HAP-1 (cell line): ENCODE measurements around the gene PGD.

Experiments
- DNase-seq, 2 experiments: peaks; one replicate each; pipeline ENCODE4 v3.0.0-alpha.2; 2016 to 2020; ENCODE audit warnings: low spot score in 2 of 2
- H3K27me3 ChIP-seq: fragments of 250-450 bp; sonication (Bioruptor Pico); 2 replicates; pipeline ENCODE4 v1.5.1; 2020; ENCODE audit warnings: low read depth, mild to moderate bottlenecking, moderate library complexity
- H3K36me3 ChIP-seq: fragments of 250-450 bp; sonication (Bioruptor Pico); replicated peaks from 2 replicates; pipeline ENCODE4 v1.5.1; 2020; ENCODE audit warnings: mild to moderate bottlenecking
- H3K4me1 ChIP-seq: fragments of 250-450 bp; sonication (Bioruptor Pico); 2 replicates; pipeline ENCODE4 v1.5.1; 2020; ENCODE audit warnings: mild to moderate bottlenecking
- H3K4me3 ChIP-seq: fragments of 250-450 bp; sonication (Bioruptor Pico); 2 replicates; pipeline ENCODE4 v1.5.1; 2020; ENCODE audit warnings: mild to moderate bottlenecking, moderate library complexity
- H3K9me3 ChIP-seq: fragments of 250-450 bp; sonication (Bioruptor Pico); 2 replicates; pipeline ENCODE4 v1.5.1; 2020; ENCODE audit warnings: mild to moderate bottlenecking, moderate library complexity
- in situ Hi-C: fragments of 300-500 bp; cut with MboI; formaldehyde crosslinking; loops from 3 replicates; pipeline ENCODE4 v1.14.3; 2020; ENCODE audit warnings: low sequenced_read_pairs, inconsistent platforms, mixed read lengths

Gene PGD

DNA sequence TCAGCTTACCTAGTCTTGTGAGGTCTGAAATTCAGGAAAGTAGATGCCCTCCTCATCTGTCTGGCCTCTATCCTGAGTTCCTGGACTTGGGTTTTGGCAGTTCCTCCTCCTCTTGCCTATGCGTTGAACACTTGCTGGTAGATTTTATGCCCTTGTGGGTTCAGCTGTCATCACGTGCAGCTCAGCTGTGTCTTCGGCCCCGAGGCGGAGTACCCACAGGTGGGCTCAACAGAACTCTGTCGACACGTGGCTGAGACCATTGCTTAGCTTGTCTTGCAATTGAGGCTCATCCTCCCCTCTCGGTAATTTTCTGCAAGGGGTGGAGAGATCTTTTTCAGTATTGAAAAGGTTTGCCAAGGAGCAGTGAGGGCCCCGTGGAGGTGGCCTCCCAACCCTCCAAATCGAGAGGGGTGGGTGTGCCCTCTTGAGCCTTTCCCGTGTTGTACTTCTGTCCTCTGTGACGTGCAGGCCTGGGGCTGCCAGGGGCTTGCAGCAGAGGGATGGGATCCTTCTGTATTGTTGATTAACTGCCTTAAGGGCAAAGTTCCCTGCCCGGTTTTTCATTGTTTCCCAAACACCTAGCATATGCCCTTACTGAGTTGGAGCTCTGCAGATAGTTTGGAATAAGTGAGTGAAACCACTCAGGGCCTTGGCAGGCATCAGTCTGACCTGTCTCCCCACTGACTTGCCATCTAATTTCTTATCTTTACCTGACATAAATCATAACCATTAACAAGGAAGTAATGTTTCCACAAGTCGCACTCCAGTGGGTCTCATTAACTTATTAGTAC is 34.2 kb downstream of the PGD start:
- Histone ChIP-seq H3K4me1 (peaks cover 12% of the 10 kb centered on the region), H3K9me3 (no peaks in the 10 kb centered on the region), H3K27me3 (no peaks in the 10 kb centered on the region), H3K4me3 (no peak overlapping the region), H3K36me3 (no peaks in the 10 kb centered on the region)
- DNase-seq: no peak
- in situ Hi-C loops: loop anchor here (5.0 kb wide), 1 partner anchor 64 kb away; no protein-coding TSS in a partner anchor

- peaks cover 12% of the 10 kb centered on the region for H3K4me1 ChIP-seq
- no peak for DNase-seq
- H3K36me3 ChIP-seq: peaks cover 3% of the 10 kb centered on the region; the same call in 1 of the 2 replicates
- H3K27me3 ChIP-seq: no peaks in the 10 kb centered on the region
- in situ Hi-C loops: loop anchor here (5.0 kb wide), 1 partner anchor 64 kb away; no protein-coding TSS in a partner anchor
- no peak overlapping the region for H3K4me3 ChIP-seq
- no peaks in the 10 kb centered on the region for H3K9me3 ChIP-seq
These were observed 34.9 kb downstream of the PGD start for GRCh38 chr1:10433790-10434189.

DNA sequence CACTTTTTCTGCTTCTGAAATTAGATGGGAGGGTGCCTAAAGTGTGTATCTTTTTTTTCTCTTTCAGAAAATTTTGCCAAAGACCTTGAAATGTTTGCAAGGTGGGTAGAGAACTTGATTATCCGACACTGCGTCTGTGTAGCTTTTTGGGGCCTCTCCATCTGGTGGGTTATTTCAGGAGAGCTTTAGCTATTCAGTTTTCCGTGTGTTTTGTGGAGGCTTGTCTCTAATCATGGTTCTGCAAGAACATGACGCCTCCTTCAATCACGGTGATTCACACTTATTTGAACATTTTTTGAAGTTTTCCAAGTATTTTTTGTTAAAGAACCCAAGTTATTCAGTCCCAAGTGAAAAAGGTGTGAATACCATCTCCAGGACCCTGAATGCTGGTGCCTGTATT is 35.7 kb downstream of the PGD start:
- Histone ChIP-seq H3K4me3 (no peak overlapping the region), H3K36me3 (peaks cover 4% of the 10 kb centered on the region; the same call in 1 of the 2 replicates), H3K4me1 (peaks cover 12% of the 10 kb centered on the region), H3K9me3 (no peaks in the 10 kb centered on the region), H3K27me3 (no peaks in the 10 kb centered on the region)
- in situ Hi-C loops: loop anchor here (5.0 kb wide), 1 partner anchor 63 kb away; no protein-coding TSS in a partner anchor
- DNase-seq: no peak

DNA sequence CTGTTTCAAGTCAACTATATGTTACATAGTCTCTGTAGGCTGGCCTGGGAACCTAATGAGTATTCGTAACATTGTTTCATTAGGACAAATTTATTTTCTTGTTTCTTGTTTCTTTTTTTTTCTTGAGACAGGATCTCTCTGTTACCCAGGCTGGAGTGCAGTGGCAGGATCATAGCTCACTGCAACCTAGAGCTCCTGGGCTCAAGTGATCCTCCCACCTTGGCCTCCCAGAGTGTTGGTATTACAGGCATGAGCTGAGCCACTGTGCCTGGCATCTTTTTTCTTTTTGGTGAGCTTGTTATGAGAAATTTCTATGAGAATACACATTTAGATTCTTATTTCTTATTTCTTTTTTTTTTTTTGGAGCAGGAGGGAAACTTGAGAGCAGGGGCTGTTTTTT is 38.2 kb downstream of the PGD start:
- in situ Hi-C loops: no loop called here
- Histone ChIP-seq H3K36me3 (peaks cover 4% of the 10 kb centered on the region; the same call in 1 of the 2 replicates), H3K27me3 (no peaks in the 10 kb centered on the region), H3K9me3 (no peaks in the 10 kb centered on the region), H3K4me1 (no peaks in the 10 kb centered on the region), H3K4me3 (no peak overlapping the region)
- no peak for DNase-seq

DNA sequence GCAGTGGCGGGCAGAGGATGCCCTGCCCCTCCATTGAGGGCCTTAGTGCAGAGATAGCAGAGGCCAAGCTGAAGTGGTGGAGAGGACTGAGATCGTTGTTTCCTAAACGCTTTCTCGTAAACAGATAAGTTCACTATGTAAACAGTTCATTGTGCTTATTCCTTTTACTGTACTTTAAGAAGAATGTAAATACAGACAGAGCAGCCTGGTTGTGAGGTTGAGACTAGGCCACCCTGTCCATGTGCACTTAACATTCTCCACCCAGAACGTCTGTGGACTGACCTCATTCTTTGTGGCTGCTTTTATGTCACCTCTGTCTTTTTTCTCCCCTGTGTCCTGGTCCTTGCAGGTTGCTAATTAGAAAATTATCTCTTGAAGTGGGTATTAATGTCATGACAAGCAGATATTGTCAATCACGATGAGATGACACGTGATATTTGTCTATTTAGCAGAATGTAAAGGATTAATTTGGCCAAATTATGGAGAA is 39.9 kb downstream of the PGD start:
- Histone ChIP-seq H3K4me1 (no peaks in the 10 kb centered on the region), H3K9me3 (no peaks in the 10 kb centered on the region), H3K4me3 (no peak overlapping the region), H3K36me3 (peaks cover 4% of the 10 kb centered on the region; the same call in 1 of the 2 replicates), H3K27me3 (no peaks in the 10 kb centered on the region)
- in situ Hi-C loops: no loop called here
- no peak for DNase-seq

- in situ Hi-C loops: no loop called here
- no peak for DNase-seq
- Histone ChIP-seq H3K36me3 (peaks cover 7% of the 10 kb centered on the region; the same call in 1 of the 2 replicates), H3K4me3 (no peak overlapping the region), H3K9me3 (no peaks in the 10 kb centered on the region), H3K4me1 (no peaks in the 10 kb centered on the region), H3K27me3 (no peaks in the 10 kb centered on the region)
These were observed 41.4 kb downstream of the PGD start for GRCh38 chr1:10440305-10440704.

- Histone ChIP-seq H3K9me3 (no peaks in the 10 kb centered on the region), H3K4me1 (no peaks in the 10 kb centered on the region), H3K36me3 (peaks cover 7% of the 10 kb centered on the region; the same call in 1 of the 2 replicates), H3K4me3 (no peak overlapping the region), H3K27me3 (no peaks in the 10 kb centered on the region)
- in situ Hi-C loops: no loop called here
- DNase-seq: no peak
These were observed 41.9 kb downstream of the PGD start for GRCh38 chr1:10440794-10441193.

DNA sequence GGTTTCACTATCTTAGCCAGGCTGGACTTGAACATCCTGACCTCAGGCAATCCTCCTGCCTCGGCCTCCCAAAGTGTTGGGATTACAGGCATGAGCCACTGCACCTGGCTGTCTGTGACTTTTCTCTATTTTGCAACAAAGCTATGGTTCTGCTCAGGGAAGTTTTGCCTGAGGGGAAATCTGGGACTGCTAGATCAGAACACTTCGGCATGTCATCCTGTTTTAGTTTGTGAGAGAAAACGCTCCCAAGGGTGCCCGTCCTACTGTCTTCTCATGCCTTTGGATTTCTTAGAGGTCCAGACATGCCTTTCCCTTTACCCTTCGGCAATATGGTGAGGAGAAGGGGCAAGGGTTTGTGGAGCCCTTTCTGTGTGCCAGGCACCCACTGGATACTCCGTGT is 45.4 kb downstream of the PGD start:
- Histone ChIP-seq H3K27me3 (no peaks in the 10 kb centered on the region), H3K4me3 (no peak overlapping the region), H3K9me3 (no peaks in the 10 kb centered on the region), H3K4me1 (no peaks in the 10 kb centered on the region), H3K36me3 (0 out of 2 replicates have a peak, but pooled peaks cover 4% of the 10 kb centered on the region)
- no peak for DNase-seq
- in situ Hi-C loops: no loop called here

GRCh38 chr1:10444795-10445397 is 46.0 kb downstream of the PGD start:
- H3K9me3 ChIP-seq: no peaks in the 10 kb centered on the region
- no peaks in the 10 kb centered on the region for H3K27me3 ChIP-seq
- DNase-seq: no peak
- H3K4me3 ChIP-seq: no peak overlapping the region
- 0 out of 2 replicates have a peak, but pooled peaks cover 4% of the 10 kb centered on the region for H3K36me3 ChIP-seq
- no peaks in the 10 kb centered on the region for H3K4me1 ChIP-seq
- in situ Hi-C loops: no loop called here

GRCh38 chr1:10446790-10447422 is 48.0 kb downstream of the PGD start:
- Histone ChIP-seq H3K4me1 (peaks cover 7% of the 10 kb centered on the region), H3K9me3 (no peaks in the 10 kb centered on the region), H3K27me3 (no peaks in the 10 kb centered on the region), H3K4me3 (no peak overlapping the region), H3K36me3 (0 out of 2 replicates have a peak, but pooled peaks cover 4% of the 10 kb centered on the region)
- in situ Hi-C loops: no loop called here
- DNase-seq: no peak

DNA sequence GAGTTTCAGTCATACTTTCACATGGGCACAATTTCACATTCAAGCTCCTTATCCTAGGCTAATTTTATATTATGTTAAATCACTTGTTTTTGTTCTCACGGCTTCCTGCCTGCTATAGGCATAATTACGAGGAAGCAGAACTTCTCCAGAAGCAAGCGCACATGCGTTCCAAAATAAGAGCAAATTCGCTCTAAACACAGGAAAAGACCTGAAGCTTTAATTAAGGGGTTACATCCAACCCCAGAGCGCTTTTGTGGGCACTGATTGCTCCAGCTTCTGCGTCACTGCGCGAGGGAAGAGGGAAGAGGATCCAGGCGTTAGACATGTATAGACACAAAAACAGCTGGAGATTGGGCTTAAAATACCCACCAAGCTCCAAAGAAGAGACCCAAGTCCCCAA is 50.9 kb downstream of the PGD start, which contains the start of gene CORT:
Gene CORT, plus strand, starts transcription at position 281 of the 400 bp plus-strand sequence. CDS start 193 bp downstream, outside the sequence.
- DNase-seq: no peak
- no peak within 1 kb of the TSS for H3K4me3 ChIP-seq
- in situ Hi-C loops: no loop called here
- peaks cover 9% of the 10 kb centered on the region for H3K4me1 ChIP-seq
- no peaks in the 10 kb centered on the region for H3K27me3 ChIP-seq
- H3K36me3 ChIP-seq: 0 out of 2 replicates have a peak, but pooled peaks cover under 1% of the 10 kb centered on the region
- no peaks in the 10 kb centered on the region for H3K9me3 ChIP-seq

DNA sequence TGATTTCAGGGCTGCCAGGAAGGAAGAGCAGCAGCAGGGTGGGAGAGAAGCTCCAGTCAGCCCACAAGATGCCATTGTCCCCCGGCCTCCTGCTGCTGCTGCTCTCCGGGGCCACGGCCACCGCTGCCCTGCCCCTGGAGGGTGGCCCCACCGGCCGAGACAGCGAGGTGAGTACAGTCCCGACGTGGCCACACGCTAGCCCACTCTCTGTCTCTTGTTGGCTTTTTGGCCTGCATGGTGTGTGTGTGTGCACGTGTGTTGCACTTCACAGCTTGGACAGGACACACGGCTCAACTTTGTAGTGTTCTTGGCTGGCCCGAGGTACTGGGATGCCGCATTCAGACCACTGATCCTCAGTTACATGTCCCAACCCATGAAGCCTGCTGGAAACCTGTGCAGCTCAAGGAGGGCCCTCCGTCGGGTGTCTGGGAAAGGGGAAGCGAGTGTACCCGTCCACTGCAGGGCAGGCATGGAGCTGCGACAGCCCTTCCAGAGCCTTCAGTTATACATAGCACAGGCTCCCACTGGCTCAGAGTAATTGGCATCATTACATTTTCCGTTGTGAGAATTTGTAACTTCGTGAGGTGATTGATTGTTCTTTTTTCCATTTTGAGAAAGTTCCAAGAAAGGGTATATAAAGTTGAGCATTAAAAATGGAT is 51.4 kb downstream of the PGD start:
- in situ Hi-C loops: no loop called here
- no peaks in the 10 kb centered on the region for H3K36me3 ChIP-seq
- H3K27me3 ChIP-seq: no peaks in the 10 kb centered on the region
- no peak for DNase-seq
- H3K9me3 ChIP-seq: no peaks in the 10 kb centered on the region
- H3K4me1 ChIP-seq: peaks cover 9% of the 10 kb centered on the region
- H3K4me3 ChIP-seq: no peak overlapping the region

GRCh38 chr1:10450836-10451235 is 52.0 kb downstream of the PGD start:
- in situ Hi-C loops: no loop called here
- no peaks in the 10 kb centered on the region for H3K36me3 ChIP-seq
- no peak for DNase-seq
- H3K4me1 ChIP-seq: peaks cover 9% of the 10 kb centered on the region
- no peaks in the 10 kb centered on the region for H3K27me3 ChIP-seq
- H3K9me3 ChIP-seq: no peaks in the 10 kb centered on the region
- no peak overlapping the region for H3K4me3 ChIP-seq
